Endothelial cell of umbilical vein (primary cell): ENCODE measurements around the gene KY. TPM values are rescaled to one million over a fixed set of nuclear protein-coding genes. Genes with fewer than 3 reads are reported as not detected.

Source experiments
- BruUV-seq: library from RNA; stranded (reverse); fragments of 400-500 nt; replicated peaks from 2 replicates; lab custom pipeline; 2021; lab: Mats Ljungman, UMichigan
- CTCF ChIA-PET: fragments of 300-600, 350-600 bp; sonication (Branson Sonifier 250); formaldehyde crosslinking; loops from one replicate; lab custom pipeline; 2021; ENCODE audit warnings: antibody characterized with exemption, inconsistent platforms; lab: Charles Lee
- POLR2A ChIA-PET: fragments of 300-600, 350-600 bp; sonication (Branson Sonifier 250); formaldehyde crosslinking; loops from one replicate; lab custom pipeline; 2021; ENCODE audit warnings: antibody characterized with exemption, inconsistent platforms; lab: Charles Lee
- DNase-seq: peaks from one replicate; pipeline ENCODE4 v3.0.0-alpha.2; 2011; ENCODE audit warnings: low read depth, low spot score
- FAIRE-seq: peaks from 2 replicates; lab custom pipeline; 2011; peaks lifted over from hg19 to GRCh38; lab: Jason Lieb, UNC
- H2AFZ ChIP-seq: 2 replicates; pipeline ENCODE4 v1.6.0; 2012; ENCODE audit warnings: low read depth, low read length, control low read depth, inconsistent platforms
- H3K27ac ChIP-seq: 2 replicates; pipeline ENCODE4 v1.5.1; 2011; ENCODE audit warnings: low read depth, mild to moderate bottlenecking, control low read depth, low read length, moderate library complexity; ENCODE audit not compliant: insufficient read depth
- H3K27me3 ChIP-seq, 2 experiments: 2 replicates each; pipeline versions ENCODE4 v1.6.0 to v1.6.1; 2011; ENCODE audit warnings: low read length in 2 of 2, mixed read lengths in 1 of 2; ENCODE audit not compliant: control insufficient read depth in 2 of 2, insufficient read depth in 2 of 2
- H3K36me3 ChIP-seq, 2 experiments: 2 replicates in 1 of 2; 3 replicates in 1 of 2; pipeline ENCODE4 v1.5.1; 2011; ENCODE audit warnings: low read length in 2 of 2, mild to moderate bottlenecking in 1 of 2, moderate library complexity in 1 of 2; ENCODE audit not compliant: control insufficient read depth in 2 of 2, insufficient read depth in 2 of 2; ENCODE audit errors: extremely low read depth in 1 of 2
- H3K4me1 ChIP-seq: 3 replicates; pipeline ENCODE4 v1.5.1; 2011; ENCODE audit warnings: mild to moderate bottlenecking, low read length; ENCODE audit not compliant: control insufficient read depth, insufficient read depth; ENCODE audit errors: extremely low read depth
- H3K4me2 ChIP-seq: 2 replicates; pipeline ENCODE4 v1.6.1; 2011; ENCODE audit warnings: low read length, control low read depth, mixed read lengths; ENCODE audit not compliant: insufficient read depth
- H3K4me3 ChIP-seq, 3 experiments: fragments of 200-600 bp in 1 of 3; sonication (generic), shearing (Covaris generic) in 1 of 3; replicated peaks in 1 of 3; 2 replicates each; pipeline ENCODE4 v1.5.1; 2011 to 2016; ENCODE audit warnings: control low read depth in 3 of 3, low read length in 3 of 3, mild to moderate bottlenecking in 2 of 3, inconsistent platforms in 1 of 3, low read depth in 1 of 3, moderate library complexity in 1 of 3; ENCODE audit not compliant: insufficient read depth in 1 of 3
- H3K79me2 ChIP-seq: 2 replicates; pipeline ENCODE4 v1.6.0; 2012; ENCODE audit warnings: low read length, inconsistent platforms; ENCODE audit not compliant: control insufficient read depth, insufficient read depth
- H3K9ac ChIP-seq: replicated peaks from 2 replicates; pipeline ENCODE3; 2011; ENCODE audit warnings: low read length, control low read depth; ENCODE audit not compliant: insufficient read depth; ENCODE audit errors: extremely low read depth
- H3K9me1 ChIP-seq: replicated peaks from 3 replicates; pipeline ENCODE4 v1.6.0; 2011; ENCODE audit warnings: mild to moderate bottlenecking, low read length; ENCODE audit not compliant: control insufficient read depth, insufficient read depth; ENCODE audit errors: extremely low read depth
- H3K9me3 ChIP-seq: replicated peaks from 2 replicates; pipeline ENCODE4 v1.5.1; 2012; ENCODE audit warnings: low read length, inconsistent platforms; ENCODE audit not compliant: control insufficient read depth, insufficient read depth
- H4K20me1 ChIP-seq: replicated peaks from 2 replicates; pipeline ENCODE3; 2011; ENCODE audit warnings: mild to moderate bottlenecking, low read length; ENCODE audit not compliant: control insufficient read depth, insufficient read depth; ENCODE audit errors: extremely low read depth
- CTCF ChIP-seq, 2 donors: IDR thresholded peaks; 1 replicate in 1 of 2; 2 replicates in 1 of 2; pipeline ENCODE4 v1.5.1; 2011; ENCODE audit warnings: low read length in 2 of 2, mild to moderate bottlenecking in 2 of 2, moderate library complexity in 2 of 2, control low read depth in 1 of 2, inconsistent platforms in 1 of 2, low read depth in 1 of 2; ENCODE audit not compliant: insufficient read depth in 1 of 2; ENCODE audit errors: extremely low read depth in 1 of 2
- EZH2 ChIP-seq: IDR thresholded peaks from 2 replicates; pipeline ENCODE4 v1.6.1; 2012; ENCODE audit warnings: borderline replicate concordance, low read depth, mild to moderate bottlenecking, moderate library complexity, low read length, inconsistent platforms; ENCODE audit not compliant: severe bottlenecking
- FOS ChIP-seq: IDR thresholded peaks from 2 replicates; pipeline ENCODE4 v1.6.1; 2011; ENCODE audit warnings: mild to moderate bottlenecking, low read length, moderate library complexity, borderline replicate concordance; ENCODE audit not compliant: insufficient read depth
- GATA2 ChIP-seq: IDR thresholded peaks from 2 replicates; pipeline ENCODE4 v1.7.0; 2011; ENCODE audit warnings: low read depth, mild to moderate bottlenecking, moderate library complexity, mixed read lengths, low read length; ENCODE audit not compliant: insufficient read length, insufficient read depth
- JUN ChIP-seq: IDR thresholded peaks from 2 replicates; pipeline ENCODE4 v1.6.1; 2011; ENCODE audit warnings: borderline replicate concordance, low read depth; ENCODE audit not compliant: insufficient read length, insufficient read depth
- MAX ChIP-seq: IDR thresholded peaks from 2 replicates; pipeline ENCODE4 v1.6.1; 2011; ENCODE audit not compliant: insufficient read depth, insufficient read length
- MYC ChIP-seq: IDR thresholded peaks from one replicate; pipeline ENCODE4 v1.6.1; 2011; ENCODE audit warnings: mild to moderate bottlenecking, low read depth, low read length
- POLR2A ChIP-seq: IDR thresholded peaks from 2 replicates; pipeline ENCODE4 v1.6.1; 2012; ENCODE audit warnings: low read depth, mild to moderate bottlenecking, control low read depth, low read length
- POLR2AphosphoS5 ChIP-seq: IDR thresholded peaks from 2 replicates; pipeline ENCODE4 v1.6.1; 2012; ENCODE audit warnings: low read depth, mild to moderate bottlenecking, control low read depth, low read length, moderate library complexity; ENCODE audit not compliant: insufficient read depth
- dilution Hi-C: fragments of 300-500 bp; cut with MboI; formaldehyde crosslinking; loops from one replicate; pipeline ENCODE4 v1.15.0; 2019; ENCODE audit warnings: low sequenced_read_pairs; ENCODE audit not compliant: extremely low pct_ligation_motif_present
- intact Hi-C: fragments of 100-400 bp; cut with micrococcal nuclease; formaldehyde crosslinking; loops from one replicate; pipeline ENCODE4 v1.10.0; 2022
- polyA plus RNA-seq, 4 experiments: library from polyadenylated mRNA; depleted of rRNA in 3 of 4; stranded (reverse) in 3 of 4; unstranded in 1 of 4; fragments of >200 nt; gene quantifications; 2 replicates each; pipeline versions ENCODE4 v1.2.1 to v1.2.3, GENCODE V29; 2011 to 2012; ENCODE audit warnings: missing spikeins in 1 of 4
- total RNA-seq: library from RNA; stranded (reverse); gene quantifications from 2 replicates; pipeline ENCODE4 v1.2.3, GENCODE V29; 2021

The KY gene
- total and polyA plus RNA-seq, 2 donors (not counting 3 experiments of a cell fraction or from before 2014, with no cell fraction given), result not detected

GRCh38 chr3:134618478-134619300, 32.1 kb downstream of the KY start:
- ChIA-PET POLR2A (no interaction called here), CTCF (no interaction called here)
- no peaks in the 10 kb centered on the region for H3K9me1 ChIP-seq
- H3K27ac ChIP-seq, result no peak overlapping the region
- no peak overlapping the region for H3K9ac ChIP-seq
- dilution Hi-C loops (no loop called here), intact Hi-C loops (no loop called here)
- no peaks in the 10 kb centered on the region for H4K20me1 ChIP-seq
- H3K27me3 ChIP-seq, result no peaks in the 10 kb centered on the region
- no peaks in the 10 kb centered on the region for H3K9me3 ChIP-seq
- H3K4me3 ChIP-seq, result no peak overlapping the region
- no peaks in the 10 kb centered on the region for H3K79me2 ChIP-seq
- no peak overlapping the region for H2AFZ ChIP-seq
- no peak overlapping the region for H3K4me2 ChIP-seq
- BruUV-seq, result no TSS peak
- H3K36me3 ChIP-seq, result no peaks in the 10 kb centered on the region
- DNase-seq (no peak), FAIRE-seq (no peak)
- no peak for TF ChIP-seq CTCF (IDR thresholded peaks at IDR 0.05; ENCODE audit: extremely low read depth in 1 of 2, insufficient read depth in 1 of 2, low read depth in 1 of 2, low read length in 2 of 2)
- no peak for TF ChIP-seq EZH2
- TF ChIP-seq POLR2AphosphoS5, result no peak
- no peak for TF ChIP-seq MAX
- TF ChIP-seq POLR2A, result no peak
- TF ChIP-seq FOS, result no peak
- TF ChIP-seq JUN, result no peak
- no peak for TF ChIP-seq MYC
- TF ChIP-seq GATA2, result no peak
- no peaks in the 10 kb centered on the region for H3K4me1 ChIP-seq
